Measurements from ENCODE around the gene PCGF3.

The PCGF3 gene

DNA sequence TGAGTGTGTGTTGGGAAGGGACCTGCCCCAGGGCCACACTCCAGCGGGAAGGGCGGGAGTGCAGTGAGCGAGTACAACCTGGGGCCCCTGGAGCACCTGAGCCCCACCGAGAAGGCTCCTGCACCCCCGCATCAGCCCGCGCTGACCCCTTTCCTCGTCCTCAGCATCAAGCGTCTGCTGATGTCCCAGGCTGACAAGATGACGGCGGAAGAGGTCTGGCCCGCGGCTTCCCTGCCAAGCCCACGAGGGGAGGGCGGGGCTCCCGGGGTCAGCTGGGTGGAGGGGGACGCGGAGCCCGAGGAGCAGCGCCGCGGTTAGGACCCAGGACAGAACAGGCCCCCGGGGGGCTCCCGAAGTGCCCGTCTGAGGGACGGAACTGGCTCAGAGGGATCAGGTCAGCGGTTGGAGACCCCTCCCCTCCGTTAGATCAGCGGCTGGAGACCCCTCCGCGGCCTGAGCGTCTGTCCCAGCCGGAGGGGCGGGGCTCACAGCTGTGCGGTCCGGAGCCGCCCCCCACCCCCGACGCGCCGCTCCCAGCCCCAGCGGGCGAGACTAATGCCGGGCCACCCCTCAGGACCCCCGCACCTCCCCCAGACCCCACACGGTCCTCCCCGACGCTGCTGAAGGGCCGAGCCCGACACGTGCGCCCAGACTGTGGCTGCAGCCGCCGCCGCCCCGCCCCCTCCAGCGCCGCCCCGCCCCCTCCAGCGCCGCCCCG lies 24.5 kb upstream of the PCGF3 start:
- peaks cover 54% of the 10 kb centered on the region for H3K4me1 ChIP-seq (ENCODE audit: control insufficient read depth, insufficient read depth, low read length)
- no peak overlapping the region for H3K4me3 ChIP-seq (ENCODE audit: low read length)
- no peaks in the 10 kb centered on the region for H3K36me3 ChIP-seq (ENCODE audit: control insufficient read depth, insufficient read depth, low read length)
- no peak overlapping the region for H3K9ac ChIP-seq (ENCODE audit: low read length)
- no peaks in the 10 kb centered on the region for H3K27me3 ChIP-seq (ENCODE audit: control insufficient read depth, insufficient read depth, low read length)
- no peaks in the 10 kb centered on the region for H3K9me3 ChIP-seq (ENCODE audit: control insufficient read depth, low read length)

GRCh38 chr4:681736-682451 lies 23.7 kb upstream of the PCGF3 start:
- H3K9ac ChIP-seq (ENCODE audit: low read length) = no peak overlapping the region
- H3K9me3 ChIP-seq (ENCODE audit: control insufficient read depth, low read length) = no peaks in the 10 kb centered on the region
- no peaks in the 10 kb centered on the region for H3K36me3 ChIP-seq (ENCODE audit: control insufficient read depth, insufficient read depth, low read length)
- H3K27me3 ChIP-seq (ENCODE audit: control insufficient read depth, insufficient read depth, low read length) = no peaks in the 10 kb centered on the region
- H3K4me3 ChIP-seq (ENCODE audit: low read length) = no peak overlapping the region
- H3K4me1 ChIP-seq (ENCODE audit: control insufficient read depth, insufficient read depth, low read length) = peaks cover 58% of the 10 kb centered on the region

- Histone ChIP-seq H3K36me3 (ENCODE audit: control insufficient read depth, insufficient read depth, low read length) (no peaks in the 10 kb centered on the region), H3K4me1 (ENCODE audit: control insufficient read depth, insufficient read depth, low read length) (peaks cover 60% of the 10 kb centered on the region), H3K9ac (ENCODE audit: low read length) (no peak overlapping the region), H3K27me3 (ENCODE audit: control insufficient read depth, insufficient read depth, low read length) (no peaks in the 10 kb centered on the region), H3K4me3 (ENCODE audit: low read length) (no peak overlapping the region), H3K9me3 (ENCODE audit: control insufficient read depth, low read length) (no peaks in the 10 kb centered on the region)
Measured at GRCh38 chr4:682490-683172, 23.0 kb upstream of the PCGF3 start.

GRCh38 chr4:683247-683897 lies 22.3 kb upstream of the PCGF3 start:
- Histone ChIP-seq H3K4me3 (ENCODE audit: low read length) (no peak overlapping the region), H3K4me1 (ENCODE audit: control insufficient read depth, insufficient read depth, low read length) (peaks cover 60% of the 10 kb centered on the region), H3K9ac (ENCODE audit: low read length) (no peak overlapping the region), H3K36me3 (ENCODE audit: control insufficient read depth, insufficient read depth, low read length) (no peaks in the 10 kb centered on the region), H3K9me3 (ENCODE audit: control insufficient read depth, low read length) (no peaks in the 10 kb centered on the region), H3K27me3 (ENCODE audit: control insufficient read depth, insufficient read depth, low read length) (no peaks in the 10 kb centered on the region)

DNA sequence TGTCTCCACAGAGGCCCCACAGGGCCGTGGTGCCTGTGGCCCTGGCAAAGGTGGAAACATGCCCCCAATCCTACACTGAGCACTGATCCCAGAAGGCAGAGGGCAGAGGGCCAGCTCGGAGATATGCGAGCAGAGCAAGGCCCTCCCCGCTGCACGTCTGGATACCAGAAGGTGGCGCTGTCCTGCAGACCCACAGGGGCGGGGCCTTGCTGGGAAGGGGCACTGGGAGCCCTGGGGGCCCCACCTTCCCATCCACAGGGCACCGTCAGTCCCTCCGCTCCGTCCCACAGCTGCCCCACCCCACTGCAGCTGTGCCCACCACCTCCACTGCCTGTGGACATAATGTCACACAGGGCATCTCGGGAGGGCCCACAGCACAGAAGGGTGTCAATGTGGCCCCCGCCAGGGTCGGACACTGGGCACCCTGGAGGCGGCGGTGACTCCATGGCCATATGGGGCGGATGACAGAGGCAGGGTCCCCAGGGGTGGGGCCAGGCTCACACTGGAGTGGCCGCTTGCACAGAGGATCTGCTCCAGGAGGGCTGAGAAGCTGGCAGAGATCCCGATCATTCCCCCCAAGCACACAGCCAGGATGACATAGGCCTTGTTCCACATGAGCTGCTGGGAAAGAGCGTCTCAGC lies 21.5 kb upstream of the PCGF3 start:
- H3K9me3 ChIP-seq (ENCODE audit: control insufficient read depth, low read length) = no peaks in the 10 kb centered on the region
- no peaks in the 10 kb centered on the region for H3K27me3 ChIP-seq (ENCODE audit: control insufficient read depth, insufficient read depth, low read length)
- H3K4me3 ChIP-seq (ENCODE audit: low read length) = no peak overlapping the region
- H3K36me3 ChIP-seq (ENCODE audit: control insufficient read depth, insufficient read depth, low read length) = no peaks in the 10 kb centered on the region
- peaks cover 63% of the 10 kb centered on the region for H3K4me1 ChIP-seq (ENCODE audit: control insufficient read depth, insufficient read depth, low read length)
- H3K9ac ChIP-seq (ENCODE audit: low read length) = no peak overlapping the region

DNA sequence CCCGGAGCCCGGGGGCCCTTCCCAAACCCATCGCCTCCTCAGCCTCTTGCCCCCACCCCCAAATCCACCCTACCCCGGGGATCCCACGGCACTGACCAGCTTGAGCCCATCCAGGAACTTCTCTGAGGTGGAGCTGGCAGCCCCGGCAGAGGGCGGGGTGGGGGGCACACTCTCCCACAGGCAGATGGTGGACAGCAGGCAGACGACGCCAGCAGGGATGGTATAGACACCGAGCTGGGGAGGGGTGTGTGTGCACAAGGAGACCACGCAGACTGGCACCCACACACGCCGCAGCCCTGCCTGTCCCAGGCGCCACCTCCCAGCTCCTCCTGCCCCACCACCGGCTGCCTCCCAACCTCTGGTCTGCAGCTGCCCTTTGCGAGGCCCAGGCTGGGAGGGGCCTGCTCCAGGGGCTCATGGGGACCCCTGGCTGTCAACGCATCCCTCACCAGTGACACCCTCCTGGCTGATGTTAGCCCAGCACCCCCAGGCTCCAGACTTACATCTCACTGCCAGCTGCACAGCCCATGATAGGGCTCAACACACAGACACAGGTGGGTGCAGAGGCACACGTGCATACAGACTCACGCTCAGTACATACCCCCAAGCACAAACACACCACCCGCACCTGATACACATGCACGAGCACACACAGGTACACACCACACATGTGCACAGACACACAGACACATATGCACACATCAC lies 20.9 kb upstream of the PCGF3 start:
- Histone ChIP-seq H3K9me3 (ENCODE audit: control insufficient read depth, low read length) (no peaks in the 10 kb centered on the region), H3K9ac (ENCODE audit: low read length) (no peak overlapping the region), H3K4me1 (ENCODE audit: control insufficient read depth, insufficient read depth, low read length) (peaks cover 69% of the 10 kb centered on the region), H3K36me3 (ENCODE audit: control insufficient read depth, insufficient read depth, low read length) (no peaks in the 10 kb centered on the region), H3K4me3 (ENCODE audit: low read length) (no peak overlapping the region), H3K27me3 (ENCODE audit: control insufficient read depth, insufficient read depth, low read length) (no peaks in the 10 kb centered on the region)

DNA sequence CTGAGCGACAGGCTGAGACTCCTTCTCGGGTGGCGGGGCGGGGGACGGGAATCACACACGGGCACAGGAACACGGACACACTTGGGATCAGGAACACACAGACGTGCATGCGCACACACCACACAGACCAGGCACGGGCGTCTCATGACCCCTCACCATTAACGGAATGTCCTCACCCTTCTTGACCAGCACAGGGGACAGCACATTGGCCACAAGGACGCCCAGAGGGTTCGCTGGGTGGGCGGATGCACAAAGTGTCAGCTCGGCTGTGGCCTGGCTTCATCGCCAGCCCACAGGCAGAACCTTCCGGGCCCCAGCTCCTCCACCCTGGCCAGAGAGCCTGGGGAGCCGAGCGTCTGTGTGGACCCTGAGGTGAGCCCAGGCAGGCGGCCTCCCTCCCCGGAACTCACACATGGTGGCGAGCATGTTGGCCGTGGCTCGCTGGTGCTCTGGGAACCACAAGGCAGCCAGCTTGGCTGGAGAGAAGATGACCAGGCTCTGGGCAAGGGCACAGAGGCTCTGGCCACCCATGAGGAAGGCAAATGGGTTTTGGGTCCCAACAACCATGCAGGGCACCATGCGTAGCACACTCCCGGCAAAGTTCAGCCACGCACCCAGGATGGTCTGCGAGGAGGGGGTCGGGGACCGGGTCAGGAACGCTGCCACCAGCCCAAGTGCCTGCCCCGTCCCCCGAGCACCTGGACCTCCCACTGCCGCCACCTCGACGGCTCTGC lies 19.8 kb upstream of the PCGF3 start:
- Histone ChIP-seq H3K36me3 (ENCODE audit: control insufficient read depth, insufficient read depth, low read length) (no peaks in the 10 kb centered on the region), H3K27me3 (ENCODE audit: control insufficient read depth, insufficient read depth, low read length) (no peaks in the 10 kb centered on the region), H3K9me3 (ENCODE audit: control insufficient read depth, low read length) (no peaks in the 10 kb centered on the region), H3K4me1 (ENCODE audit: control insufficient read depth, insufficient read depth, low read length) (peaks cover 68% of the 10 kb centered on the region), H3K9ac (ENCODE audit: low read length) (no peak overlapping the region), H3K4me3 (ENCODE audit: low read length) (no peak overlapping the region)

- H3K36me3 ChIP-seq (ENCODE audit: control insufficient read depth, insufficient read depth, low read length) = no peaks in the 10 kb centered on the region
- no peaks in the 10 kb centered on the region for H3K9me3 ChIP-seq (ENCODE audit: control insufficient read depth, low read length)
- H3K27me3 ChIP-seq (ENCODE audit: control insufficient read depth, insufficient read depth, low read length) = no peaks in the 10 kb centered on the region
- H3K4me3 ChIP-seq (ENCODE audit: low read length) = no peak overlapping the region
- peaks cover 63% of the 10 kb centered on the region for H3K4me1 ChIP-seq (ENCODE audit: control insufficient read depth, insufficient read depth, low read length)
- H3K9ac ChIP-seq (ENCODE audit: low read length) = peak overlapping the region; percentile 17
Measured at GRCh38 chr4:686413-687040, 19.1 kb upstream of the PCGF3 start.

DNA sequence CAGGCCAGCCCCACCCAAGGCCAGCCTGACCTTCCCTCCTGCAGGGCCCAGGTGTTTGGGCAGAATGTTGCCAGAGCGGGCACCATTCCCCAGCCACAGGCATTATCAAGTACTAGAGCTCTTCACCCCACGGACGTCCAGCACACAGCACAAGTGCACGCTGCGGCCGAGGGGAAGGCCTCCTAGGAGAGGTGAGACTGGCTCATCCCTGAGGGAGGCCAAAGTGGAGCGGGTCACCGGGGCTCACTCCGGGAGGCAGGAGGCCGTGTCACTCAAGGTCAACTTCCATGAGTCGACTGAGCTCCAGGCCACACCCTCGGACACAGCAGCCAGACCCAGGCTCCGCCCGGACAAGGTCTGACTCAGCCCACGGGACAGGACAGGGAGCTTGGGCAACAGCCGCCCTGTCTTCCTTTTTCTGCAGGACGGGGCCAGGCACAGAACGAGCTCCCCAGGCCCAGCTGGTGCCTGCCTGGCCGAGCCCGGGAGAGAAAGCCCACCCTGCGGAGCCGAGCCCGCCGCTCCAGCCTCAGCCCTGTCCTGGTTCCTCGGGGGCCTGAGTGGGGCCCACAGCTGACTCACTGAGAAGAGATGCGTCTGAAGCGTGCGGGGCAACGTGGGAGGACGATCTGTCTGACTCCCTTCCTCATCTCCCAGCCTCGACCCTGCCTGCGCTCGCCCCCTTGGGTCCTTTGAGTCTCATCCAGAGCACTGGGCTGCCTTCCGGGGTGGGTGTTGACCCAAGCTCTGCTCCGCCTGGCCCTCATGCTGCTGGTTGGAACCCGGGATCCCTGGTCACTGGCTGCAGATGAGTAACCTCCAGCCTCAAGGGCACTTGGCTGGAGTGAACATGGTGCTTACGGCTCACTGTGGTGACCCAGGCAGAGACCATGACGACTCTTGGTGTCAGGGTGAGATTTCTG lies 18.3 kb upstream of the PCGF3 start:
- H3K27me3 ChIP-seq (ENCODE audit: control insufficient read depth, insufficient read depth, low read length) = no peaks in the 10 kb centered on the region
- no peaks in the 10 kb centered on the region for H3K36me3 ChIP-seq (ENCODE audit: control insufficient read depth, insufficient read depth, low read length)
- no peak overlapping the region for H3K4me3 ChIP-seq (ENCODE audit: low read length)
- H3K9ac ChIP-seq (ENCODE audit: low read length) = peak overlapping the region; percentile 17
- H3K9me3 ChIP-seq (ENCODE audit: control insufficient read depth, low read length) = no peaks in the 10 kb centered on the region
- peaks cover 58% of the 10 kb centered on the region for H3K4me1 ChIP-seq (ENCODE audit: control insufficient read depth, insufficient read depth, low read length)

Measured in mucosa of stomach (tissue), 1 donor.